ENCODE measurements around the gene AP2S1. TPM values are rescaled to one million over a fixed set of nuclear protein-coding genes. Genes with fewer than 3 reads are reported as not detected.
"Not testable (repeated sequence)": the region's sequence is repeated elsewhere in the genome, so short reads cannot be mapped to it uniquely, and the experiment has no call there.

Gene AP2S1
- total RNA-seq, 1 experiment from 2014 or later = 146 TPM

- in situ Hi-C loops (cut with HindIII; ENCODE audit: low pct_unique_long_range_greater_than_20kb, low sequenced_read_pairs) = no loop called here
These were observed 25.5 kb downstream of the AP2S1 start for GRCh38 chr19:46824890-46825730.

GRCh38 chr19:46823049-46823448 is 27.6 kb downstream of the AP2S1 start:
- H3K9me3 ChIP-seq (ENCODE audit: control insufficient read depth, insufficient read depth, low read depth, low read length) = no peaks in the 10 kb centered on the region
- no TSS peak for BruUV-seq (replicated peaks)
- TF ChIP-seq REST (IDR thresholded peaks at IDR 0.05; ENCODE audit: insufficient read depth in 1 of 2, low read depth in 2 of 2, low read length in 1 of 2) = no peak
- no peak for TF ChIP-seq POLR2AphosphoS5 (IDR thresholded peaks at IDR 0.05; ENCODE audit: low read depth, low read length)
- no peak for TF ChIP-seq SIN3A (IDR thresholded peaks at IDR 0.05; ENCODE audit: borderline replicate concordance, insufficient read depth, low read depth, low read length)
- no peak for TF ChIP-seq CTCF (IDR thresholded peaks at IDR 0.05)
- no peak for TF ChIP-seq TCF7L2 (IDR thresholded peaks at IDR 0.05; ENCODE audit: low read depth, low read length)
- DNase-seq (ENCODE audit: low read depth, low spot score) (no peak), ATAC-seq (no peak)
- intact Hi-C loops (cut with micrococcal nuclease; ENCODE audit: unreplicated experiment) (no loop called here), in situ Hi-C loops (cut with HindIII; ENCODE audit: low pct_unique_long_range_greater_than_20kb, low sequenced_read_pairs) (no loop called here)
- ChIA-PET POLR2A (no interaction called here), CTCF (no interaction called here)
- no peaks in the 10 kb centered on the region for H3K36me3 ChIP-seq (ENCODE audit: control insufficient read depth, insufficient read depth, low read length)
- no peak overlapping the region for H3K4me3 ChIP-seq (ENCODE audit: low read depth in 2 of 2, low read length in 2 of 2)
- no peaks in the 10 kb centered on the region for H3K4me1 ChIP-seq (ENCODE audit: control insufficient read depth, insufficient read depth, low read length)
- no peaks in the 10 kb centered on the region for H3K27me3 ChIP-seq (ENCODE audit: control insufficient read depth, insufficient read depth, low read length)
- no peak overlapping the region for H3K27ac ChIP-seq (ENCODE audit: low read length)

More at GRCh38 chr19:46824890-46825730, 25.5 kb downstream of the AP2S1 start:
- Histone ChIP-seq H3K27ac (ENCODE audit: low read length) (no peak overlapping the region), H3K36me3 (ENCODE audit: control insufficient read depth, insufficient read depth, low read length) (no peaks in the 10 kb centered on the region), H3K27me3 (ENCODE audit: control insufficient read depth, insufficient read depth, low read length) (no peaks in the 10 kb centered on the region), H3K9me3 (ENCODE audit: control insufficient read depth, insufficient read depth, low read depth, low read length) (no peaks in the 10 kb centered on the region), H3K4me1 (ENCODE audit: control insufficient read depth, insufficient read depth, low read length) (no peaks in the 10 kb centered on the region), H3K4me3 (ENCODE audit: low read depth in 2 of 2, low read length in 2 of 2) (no peak overlapping the region)
- DNase-seq (ENCODE audit: low read depth, low spot score) = no peak
- CTCF ChIA-PET = no interaction called here
- intact Hi-C loops (cut with micrococcal nuclease; ENCODE audit: unreplicated experiment) = no loop called here
- no TSS peak for BruUV-seq (replicated peaks)
- no peak for ATAC-seq
- no peak for TF ChIP-seq TCF7L2 (IDR thresholded peaks at IDR 0.05; ENCODE audit: low read depth, low read length)
- POLR2A ChIA-PET = no interaction called here

GRCh38 chr19:46822410-46822787 is 28.2 kb downstream of the AP2S1 start:
- H3K9me3 ChIP-seq (ENCODE audit: control insufficient read depth, insufficient read depth, low read depth, low read length); DNase-seq (ENCODE audit: low read depth, low spot score); BruUV-seq (replicated peaks); H3K36me3 ChIP-seq (ENCODE audit: control insufficient read depth, insufficient read depth, low read length); ATAC-seq; H3K4me1 ChIP-seq (ENCODE audit: control insufficient read depth, insufficient read depth, low read length); in situ Hi-C loops (cut with HindIII; ENCODE audit: low pct_unique_long_range_greater_than_20kb, low sequenced_read_pairs); POLR2A ChIA-PET; H3K27ac ChIP-seq (ENCODE audit: low read length); H3K27me3 ChIP-seq (ENCODE audit: control insufficient read depth, insufficient read depth, low read length); H3K4me3 ChIP-seq (ENCODE audit: low read depth in 2 of 2, low read length in 2 of 2); intact Hi-C loops (cut with micrococcal nuclease; ENCODE audit: unreplicated experiment); CTCF ChIA-PET: not testable (repeated sequence)

Data from Panc1 (cell line).